GM21367 (cell line): ENCODE data around the gene SPI1.

ENCODE experiments used
- ATAC-seq: cut with Tn5 transposase; IDR thresholded peaks from one replicate; pipeline ENCODE4 v1.9.1; 2021; ENCODE audit not compliant: unreplicated experiment

SPI1 gene

GRCh38 chr11:47389577-47390421, 11.5 kb upstream of the SPI1 start:
- no peak for ATAC-seq

- no peak for ATAC-seq
These were observed 10.6 kb upstream of the SPI1 start for GRCh38 chr11:47388697-47389576.

- no peak for ATAC-seq
These were observed 9.8 kb upstream of the SPI1 start for GRCh38 chr11:47387944-47388696.

- no peak for ATAC-seq
These were observed 6.2 kb upstream of the SPI1 start for GRCh38 chr11:47384498-47384897.

GRCh38 chr11:47383071-47383470, 4.7 kb upstream of the SPI1 start:
- no peak for ATAC-seq

- no peak for ATAC-seq
These were observed 1.7 kb upstream of the SPI1 start for GRCh38 chr11:47380078-47380477.

- no peak for ATAC-seq
These were observed 970 bp upstream of the SPI1 start for GRCh38 chr11:47379317-47379716.

GRCh38 chr11:47378836-47379170, 456 bp upstream of the SPI1 start:
- no peak for ATAC-seq

GRCh38 chr11:47377571-47378009, 757 bp downstream of the SPI1 start:
- ATAC-seq = no peak

- ATAC-seq = no peak
These were observed 1.6 kb downstream of the SPI1 start for GRCh38 chr11:47376525-47377371.

- no peak for ATAC-seq
These were observed 2.2 kb downstream of the SPI1 start for GRCh38 chr11:47376107-47376524.

- no peak for ATAC-seq
These were observed 2.7 kb downstream of the SPI1 start for GRCh38 chr11:47375546-47376085.

- no peak for ATAC-seq
These were observed 3.3 kb downstream of the SPI1 start for GRCh38 chr11:47375020-47375419.

GRCh38 chr11:47374720-47375019, 3.7 kb downstream of the SPI1 start:
- no peak for ATAC-seq

- no peak for ATAC-seq
These were observed 4.2 kb downstream of the SPI1 start for GRCh38 chr11:47373876-47374719.

- no peak for ATAC-seq
These were observed 5.9 kb downstream of the SPI1 start for GRCh38 chr11:47372422-47372821.

GRCh38 chr11:47369676-47370075, 8.7 kb downstream of the SPI1 start:
- no peak for ATAC-seq

- no peak for ATAC-seq
These were observed 12.3 kb downstream of the SPI1 start for GRCh38 chr11:47366020-47366490.

GRCh38 chr11:47361419-47361818, 16.9 kb downstream of the SPI1 start:
- ATAC-seq = no peak
